Activated T-cell treated with anti-CD3 and anti-CD28 coated beads, Interleukin-2, amount 50 U/mL, for 48 hours (primary cell): Measurements from ENCODE around the gene NEK6.

ENCODE experiments used
- DNase-seq, 2 experiments: peaks; one replicate each; pipeline ENCODE4 v3.0.0-alpha.2; 2020

The NEK6 gene

DNA sequence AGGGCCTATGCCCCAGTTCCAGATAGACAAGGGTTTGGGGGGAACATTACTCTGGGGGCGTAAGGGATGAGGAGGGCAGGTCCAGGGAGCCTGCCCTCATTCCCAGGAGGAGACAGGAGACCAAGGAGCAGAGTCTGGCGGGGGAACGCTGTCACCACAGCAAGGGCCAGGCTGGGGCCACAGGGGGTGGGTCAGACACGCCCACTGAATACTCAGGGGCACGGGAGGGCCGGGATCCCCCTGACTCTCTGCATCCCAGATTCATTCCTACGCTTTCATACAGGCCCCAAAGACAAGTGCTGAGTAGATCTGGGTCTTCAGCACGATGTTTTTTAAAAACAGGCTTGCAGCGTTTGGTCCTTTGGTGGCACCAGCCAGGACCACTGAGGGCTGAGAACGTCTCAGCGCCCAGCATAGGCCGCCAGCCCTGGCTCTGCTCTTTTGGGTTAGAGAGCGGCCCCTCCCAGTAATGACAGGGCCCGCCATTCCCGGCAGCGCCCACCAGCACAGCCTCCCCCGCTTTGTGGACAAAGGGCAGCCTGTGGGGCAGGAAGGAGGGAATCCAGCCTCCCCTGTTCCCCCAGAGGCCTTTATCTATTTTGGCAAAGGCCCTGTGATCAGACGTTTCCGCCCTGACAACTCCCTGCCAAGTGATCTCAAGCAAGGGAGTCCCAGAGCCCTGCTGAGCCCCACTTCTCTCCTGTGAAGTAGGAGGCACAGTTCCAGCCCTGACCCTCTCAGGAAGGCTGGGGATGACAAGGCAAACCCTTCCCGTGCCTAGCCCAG is 24.9 kb downstream of the NEK6 start:
- DNase-seq = no peak

DNA sequence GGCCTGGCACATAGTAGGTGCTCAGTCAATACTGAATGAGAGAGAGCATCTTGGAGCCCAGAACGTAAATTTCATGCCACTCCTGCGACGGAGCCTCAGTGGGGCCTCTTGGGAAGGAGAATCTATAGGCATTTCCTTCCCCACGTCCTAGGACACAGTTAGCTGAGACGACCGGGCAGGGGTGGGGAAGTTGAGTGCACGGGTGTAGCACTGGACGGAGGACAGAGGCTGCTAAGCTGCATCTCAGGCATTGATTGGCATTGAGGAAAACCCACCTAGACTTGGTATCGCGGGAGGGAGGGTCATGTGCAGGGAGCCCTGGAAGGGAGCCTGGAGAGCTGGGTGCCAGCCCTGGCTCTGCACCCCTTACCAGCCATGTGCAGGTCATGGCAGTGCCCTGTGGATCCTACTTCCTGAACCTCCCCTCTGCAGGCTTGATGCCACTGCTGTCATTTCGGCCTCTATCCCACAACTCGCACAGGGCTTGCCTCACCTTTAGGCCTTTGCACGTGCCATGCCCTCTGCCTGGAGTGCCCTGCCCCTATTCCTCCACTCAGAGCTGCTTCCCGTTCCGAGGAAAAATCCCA is 25.6 kb downstream of the NEK6 start:
- no peak for DNase-seq

DNA sequence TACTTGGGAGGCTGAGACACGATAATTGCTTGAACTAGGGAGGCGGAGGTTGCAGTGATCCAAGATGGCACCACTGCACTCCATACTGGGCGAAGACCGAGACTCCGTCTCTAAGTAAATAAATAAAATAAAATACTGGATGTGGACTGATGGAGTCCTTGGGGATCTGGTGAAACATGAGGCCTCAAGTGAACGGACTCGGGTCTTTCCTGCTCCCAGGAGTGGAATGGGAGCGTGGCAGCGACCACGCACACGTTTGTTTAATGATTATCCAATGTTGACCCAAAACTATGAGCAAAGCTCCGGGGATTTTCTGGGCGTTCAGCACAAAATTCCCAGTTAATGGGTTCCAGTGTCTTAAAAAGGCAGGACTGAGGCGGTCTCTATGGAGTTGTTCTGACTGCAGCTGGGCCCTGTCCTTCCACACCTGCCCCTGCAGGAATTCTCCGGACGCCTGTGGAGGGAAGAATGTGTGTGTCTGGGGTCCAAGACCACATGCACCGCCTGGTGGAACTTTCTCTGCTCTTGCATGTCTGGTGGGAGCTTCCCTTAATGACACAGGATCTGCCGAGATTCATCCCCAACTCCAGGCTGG is 26.6 kb downstream of the NEK6 start:
- DNase-seq = no peak

DNA sequence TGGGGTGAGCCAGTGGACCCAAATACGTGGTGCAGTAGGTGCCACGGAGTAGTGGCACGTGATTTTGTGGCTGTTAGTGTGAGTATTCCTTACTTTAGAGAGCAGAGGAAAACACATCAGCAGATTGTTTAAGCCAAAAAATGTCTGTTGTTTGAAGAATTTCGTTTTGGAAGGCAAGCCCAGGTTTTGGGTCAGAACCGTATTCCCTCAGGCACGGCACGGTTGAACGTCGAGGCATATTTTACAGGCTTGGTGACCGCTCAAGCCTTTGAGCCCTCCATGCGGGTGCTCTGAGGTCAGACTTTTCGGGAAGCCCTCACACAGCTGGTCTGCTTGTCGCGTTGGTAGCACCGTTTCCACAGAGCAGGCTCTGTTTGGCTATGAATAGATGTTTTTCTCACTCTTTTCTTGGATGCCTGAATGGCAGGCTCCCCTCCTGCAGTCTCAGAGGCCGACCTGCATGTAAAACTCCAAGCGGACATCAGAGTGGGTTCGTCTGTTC is 27.2 kb downstream of the NEK6 start:
- DNase-seq = no peak

DNA sequence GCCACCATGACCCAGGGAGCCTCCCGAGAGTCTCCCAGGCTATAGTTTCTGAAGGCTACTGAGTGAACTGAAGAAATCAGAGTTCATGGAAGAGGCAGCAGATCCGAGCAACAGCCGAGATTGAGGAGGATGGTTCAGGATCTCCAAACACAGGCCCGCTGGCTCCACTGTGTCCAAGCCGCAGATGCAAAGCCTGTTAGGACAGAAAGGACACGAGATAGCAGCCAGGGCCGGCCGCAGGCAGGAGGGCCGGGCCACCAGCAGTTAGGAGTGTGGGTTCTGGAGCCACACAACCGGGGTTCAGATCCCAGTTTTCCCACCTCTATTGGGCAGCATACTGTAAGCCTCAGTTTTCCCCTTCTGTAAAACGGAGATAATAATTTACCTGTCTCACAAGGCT is 27.7 kb downstream of the NEK6 start:
- no peak for DNase-seq

DNA sequence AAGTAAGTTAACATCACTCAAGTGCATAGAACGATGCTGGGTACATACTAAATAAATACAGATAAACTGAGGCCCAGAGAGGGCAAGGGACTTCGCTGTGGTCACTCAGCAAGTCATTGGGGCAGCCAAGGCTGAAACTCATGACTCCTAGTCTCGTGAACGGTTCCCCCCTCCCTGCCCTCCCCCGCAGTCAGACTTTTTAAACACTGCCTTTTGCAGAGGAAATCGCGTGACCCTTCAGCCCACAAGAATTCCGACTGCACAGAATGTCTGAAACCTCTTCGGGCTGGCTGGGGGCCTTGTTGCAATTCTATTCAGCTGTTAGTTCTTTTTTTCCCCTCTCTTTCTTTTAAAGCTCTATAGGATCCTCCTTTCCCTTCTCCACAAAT is 28.1 kb downstream of the NEK6 start:
- peak; percentile 69 to 70 for DNase-seq

DNA sequence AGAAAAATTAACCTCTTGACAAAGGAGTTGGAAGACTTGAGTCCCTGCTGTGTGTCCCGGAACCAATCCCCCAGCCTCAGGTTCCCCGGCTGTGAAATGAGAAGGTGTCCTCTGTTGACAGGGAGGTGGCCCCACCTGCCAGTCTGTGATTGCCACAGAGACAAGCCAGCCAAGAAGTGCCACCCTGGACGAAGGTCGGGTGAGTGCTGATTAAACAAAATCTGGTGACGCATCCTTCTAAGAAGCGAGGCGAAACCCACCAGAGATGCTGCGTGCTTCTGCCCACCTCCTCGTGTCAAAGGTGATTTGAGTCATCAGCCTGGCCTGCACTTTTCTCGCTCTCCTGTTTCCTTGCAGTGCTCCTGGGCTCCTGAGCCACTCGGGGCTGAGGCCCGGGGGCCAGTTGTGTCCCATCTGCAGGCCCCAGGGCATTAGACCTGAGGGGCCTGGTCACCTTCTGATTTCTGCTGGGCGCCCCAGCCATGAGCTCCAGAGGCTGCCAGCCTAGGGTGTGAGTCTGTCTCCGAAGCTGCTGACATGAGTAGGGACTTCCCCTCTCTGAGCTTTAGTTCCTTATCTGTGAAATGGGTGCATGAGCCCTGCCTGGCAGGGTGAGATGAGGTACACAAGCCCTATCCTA is 28.7 kb downstream of the NEK6 start:
- peak; percentile 84 to 85 for DNase-seq

DNA sequence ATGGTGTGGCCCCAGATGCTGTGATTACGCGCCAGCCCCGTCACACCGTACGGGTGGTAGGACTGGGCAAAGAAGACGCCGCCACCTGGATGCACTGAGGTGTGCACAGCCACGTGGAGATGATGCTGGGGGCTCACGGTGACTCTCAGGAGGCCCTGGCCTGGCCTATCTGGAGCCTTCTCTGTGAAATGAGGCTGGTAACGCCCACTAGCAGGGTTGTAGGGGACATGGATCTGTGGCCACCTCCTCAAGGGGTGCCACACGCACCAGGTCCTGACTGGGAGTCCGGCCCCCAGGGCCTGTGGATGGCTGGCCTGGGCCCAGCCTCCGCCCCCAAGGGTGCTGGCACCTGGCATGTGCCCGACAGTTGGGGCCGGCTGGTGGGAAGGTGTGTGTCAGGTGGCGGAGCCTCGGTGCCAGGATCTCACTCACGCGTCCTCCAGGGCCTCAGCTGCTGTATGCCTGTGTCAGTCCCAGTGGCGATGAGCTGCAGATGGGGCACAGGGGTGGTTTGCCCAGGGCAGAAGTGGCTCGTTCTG is 32.4 kb downstream of the NEK6 start:
- DNase-seq = no peak

DNA sequence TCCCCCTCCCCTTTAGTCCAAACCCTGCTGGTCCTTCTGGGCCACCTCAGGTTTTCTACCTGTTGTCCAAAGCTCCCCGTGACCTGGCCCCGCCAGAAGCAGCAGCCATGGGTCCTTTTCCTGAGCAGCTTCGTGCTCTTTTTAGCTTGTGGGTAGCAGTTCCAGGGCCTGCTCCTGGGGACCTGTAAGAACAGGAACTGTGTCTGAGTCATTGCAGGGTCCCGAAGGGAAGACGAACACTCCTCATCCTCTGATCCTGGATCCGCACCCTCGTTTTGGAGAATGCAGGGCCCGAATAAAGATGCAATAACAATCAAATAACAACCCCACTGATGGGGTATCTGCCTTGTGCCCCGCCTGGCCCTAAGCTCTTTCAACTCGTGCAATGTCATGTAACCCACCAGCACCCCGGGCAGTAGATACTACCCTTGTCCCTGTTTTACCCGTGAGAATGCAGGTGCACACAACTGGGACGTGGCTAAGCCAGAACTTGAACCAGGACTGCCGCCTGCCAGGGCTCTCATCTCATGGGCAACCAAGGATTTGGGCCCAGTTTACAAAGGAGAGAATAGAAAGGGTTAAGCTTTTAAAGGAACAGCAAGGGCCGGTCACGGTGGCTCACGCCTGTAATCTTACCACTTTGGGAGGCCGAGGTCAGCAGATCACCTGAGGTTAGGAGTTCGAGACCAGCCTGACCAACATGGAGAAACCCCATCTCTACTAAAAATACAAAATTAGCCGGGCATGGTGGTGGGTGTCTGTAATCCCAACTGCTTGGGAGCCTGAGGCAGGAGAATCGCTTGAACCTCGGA is 33.2 kb downstream of the NEK6 start:
- peak in 1 of 2 experiments; percentile 26 for DNase-seq

DNA sequence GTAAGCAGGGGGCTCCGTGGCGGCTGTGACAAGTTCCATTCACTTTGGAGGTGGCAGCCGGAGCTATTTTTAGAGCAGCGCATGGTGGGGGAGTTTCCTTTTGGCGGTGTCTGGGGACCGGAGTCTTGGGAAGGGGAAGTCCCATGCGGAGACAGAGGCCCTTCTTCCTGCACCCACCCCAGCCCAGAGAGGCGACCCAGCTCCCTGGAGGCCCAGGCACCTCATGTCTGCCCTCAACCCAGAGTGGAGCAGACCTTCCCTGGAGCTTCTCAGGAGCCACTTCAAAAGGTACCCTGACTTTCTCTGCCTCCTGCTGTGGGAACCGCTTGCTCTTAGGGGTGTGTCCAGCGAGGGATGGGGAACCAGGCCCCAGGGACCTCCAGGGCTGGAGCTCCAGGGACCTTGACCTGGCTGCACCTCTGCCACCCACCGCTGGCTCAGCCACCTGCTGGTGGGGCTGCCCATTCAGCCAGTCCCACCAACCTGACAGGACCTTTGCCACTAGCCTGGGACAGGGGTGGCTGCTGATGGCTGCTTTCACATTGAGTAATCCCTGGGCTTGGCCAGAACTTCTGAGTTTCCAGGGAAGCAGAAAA is 34.1 kb downstream of the NEK6 start:
- peak; percentile 70 to 72 for DNase-seq

DNA sequence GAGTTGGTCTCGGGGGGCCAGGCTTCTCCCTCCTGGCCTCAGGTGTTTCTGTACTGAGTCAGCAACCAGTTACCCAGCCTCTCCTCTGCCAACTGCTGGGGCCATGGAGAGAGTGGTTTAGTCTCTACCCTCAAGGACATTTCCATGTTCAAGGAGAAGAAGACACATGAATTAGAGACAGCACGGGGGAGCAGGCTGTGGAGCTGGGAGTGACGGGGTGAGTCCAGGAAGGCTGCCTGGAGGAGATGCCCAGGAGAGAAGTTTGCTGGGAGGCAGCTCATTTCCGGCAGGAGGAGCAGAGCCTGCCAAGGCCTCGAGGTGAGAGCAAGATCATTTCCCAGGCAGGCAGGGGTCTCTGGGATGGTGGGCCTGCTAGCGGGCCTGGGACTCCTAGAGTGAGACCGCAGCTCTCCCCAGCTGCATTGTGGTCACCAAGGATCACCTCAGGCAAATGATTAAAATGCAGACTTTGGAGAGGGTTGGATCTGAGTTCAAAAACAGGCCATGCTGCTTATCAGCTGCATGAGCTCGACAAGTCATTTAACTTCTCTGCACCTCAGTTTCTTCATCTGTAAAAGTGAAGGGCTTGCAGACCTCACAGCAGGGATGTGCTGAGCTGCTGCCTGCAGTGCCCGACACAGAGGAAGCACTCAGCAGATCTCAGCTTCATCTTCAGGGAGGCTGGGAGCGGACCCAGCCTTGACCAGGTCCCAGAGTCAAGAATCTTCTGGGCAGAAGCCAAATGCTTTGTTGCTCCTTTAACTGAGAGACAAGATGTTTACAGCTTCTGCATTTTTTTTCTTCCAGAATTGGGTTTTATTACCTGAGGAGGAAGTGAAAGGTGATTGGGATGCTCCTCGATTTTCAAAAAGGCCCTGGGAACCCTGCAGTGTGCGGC is 35.2 kb downstream of the NEK6 start:
- peak in 1 of 2 experiments; percentile 27 for DNase-seq

DNA sequence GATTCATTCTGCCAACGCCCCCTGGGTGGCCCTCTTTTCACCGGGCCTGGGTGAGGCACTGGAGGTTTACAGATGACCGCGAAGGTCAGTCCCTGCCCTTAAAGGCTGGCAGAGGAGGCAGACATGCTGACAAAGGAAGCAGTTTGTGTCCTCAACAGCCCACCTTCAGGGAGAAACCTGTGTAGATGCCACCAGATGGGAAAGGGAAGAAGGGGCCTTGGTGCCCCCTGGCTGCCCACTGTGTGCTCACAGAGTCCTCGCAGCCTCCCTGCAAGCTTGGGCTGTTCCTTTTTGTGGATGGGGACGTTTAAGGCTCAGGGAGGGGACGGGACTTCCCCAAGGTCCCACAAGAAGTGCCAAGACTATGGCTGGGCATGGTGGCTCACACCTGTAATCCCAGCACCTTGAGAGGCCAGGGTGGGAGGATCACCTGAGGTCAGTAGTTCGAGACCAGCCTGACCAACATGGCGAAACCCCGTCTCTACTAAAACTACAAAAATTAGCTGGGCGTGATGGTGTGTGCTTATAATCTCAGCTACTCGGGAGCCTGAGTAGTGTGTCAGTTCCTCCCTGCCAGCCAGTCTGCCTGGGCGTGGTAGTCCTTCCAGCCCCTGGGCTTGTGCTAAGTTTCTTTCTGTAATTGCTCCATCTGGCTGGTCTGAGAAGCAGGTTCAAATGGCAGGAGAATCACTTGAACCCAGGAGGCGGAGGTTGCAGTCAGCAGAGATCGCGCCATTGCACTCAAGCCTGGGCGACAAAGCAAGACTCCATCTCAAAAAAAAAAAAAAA is 36.2 kb downstream of the NEK6 start:
- no peak for DNase-seq

DNA sequence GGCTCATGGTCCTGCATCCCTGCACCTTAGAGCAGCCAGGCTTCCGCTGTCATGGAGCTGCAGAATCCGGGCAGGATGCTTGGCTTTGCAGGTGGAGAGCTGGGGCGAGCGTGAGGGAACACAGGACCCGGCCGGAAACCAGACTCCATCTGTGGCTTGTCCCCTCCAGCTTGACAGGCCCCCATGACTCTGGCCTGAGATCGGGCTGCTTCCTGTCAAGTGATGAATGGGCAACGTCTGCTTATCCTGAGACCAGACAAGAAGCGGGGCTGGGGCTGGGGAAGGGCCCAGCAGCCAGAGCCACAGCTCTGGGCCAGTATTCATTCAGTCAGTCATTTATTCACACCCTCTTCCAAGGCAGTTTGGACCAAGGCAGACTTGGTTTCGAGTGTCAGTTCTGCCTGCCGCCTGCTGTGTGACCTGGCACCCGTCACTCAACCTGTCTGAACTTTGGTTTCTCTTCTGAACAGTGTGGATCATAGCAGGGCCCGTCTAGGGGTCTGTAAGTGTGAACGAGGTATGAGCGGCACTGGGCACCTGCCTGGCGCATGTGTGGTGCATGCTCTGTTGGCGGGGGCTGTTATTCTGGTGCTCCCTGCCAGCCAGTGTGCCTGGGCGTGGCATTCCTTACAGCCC is 37.5 kb downstream of the NEK6 start:
- DNase-seq = no peak

DNA sequence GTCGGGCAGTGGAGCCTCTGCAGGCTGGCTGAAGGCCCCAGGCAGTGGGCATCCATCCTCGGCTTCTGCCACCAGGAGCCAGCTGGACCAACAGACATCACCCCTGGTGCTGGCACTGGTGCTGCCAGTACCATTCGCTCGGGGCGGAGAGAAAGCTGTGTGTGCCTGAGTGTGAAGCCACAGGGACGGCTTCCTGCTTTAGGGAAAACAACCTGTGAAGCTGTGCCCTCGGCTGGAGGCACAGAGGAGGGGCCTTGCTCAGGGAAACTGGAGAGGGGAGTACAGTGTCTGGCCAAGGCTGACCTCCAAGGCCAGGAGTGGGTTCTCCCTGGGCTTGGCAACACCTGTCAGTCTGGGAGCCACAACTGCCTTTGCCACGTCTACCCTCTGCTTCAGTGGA is 38.3 kb downstream of the NEK6 start:
- no peak for DNase-seq

DNA sequence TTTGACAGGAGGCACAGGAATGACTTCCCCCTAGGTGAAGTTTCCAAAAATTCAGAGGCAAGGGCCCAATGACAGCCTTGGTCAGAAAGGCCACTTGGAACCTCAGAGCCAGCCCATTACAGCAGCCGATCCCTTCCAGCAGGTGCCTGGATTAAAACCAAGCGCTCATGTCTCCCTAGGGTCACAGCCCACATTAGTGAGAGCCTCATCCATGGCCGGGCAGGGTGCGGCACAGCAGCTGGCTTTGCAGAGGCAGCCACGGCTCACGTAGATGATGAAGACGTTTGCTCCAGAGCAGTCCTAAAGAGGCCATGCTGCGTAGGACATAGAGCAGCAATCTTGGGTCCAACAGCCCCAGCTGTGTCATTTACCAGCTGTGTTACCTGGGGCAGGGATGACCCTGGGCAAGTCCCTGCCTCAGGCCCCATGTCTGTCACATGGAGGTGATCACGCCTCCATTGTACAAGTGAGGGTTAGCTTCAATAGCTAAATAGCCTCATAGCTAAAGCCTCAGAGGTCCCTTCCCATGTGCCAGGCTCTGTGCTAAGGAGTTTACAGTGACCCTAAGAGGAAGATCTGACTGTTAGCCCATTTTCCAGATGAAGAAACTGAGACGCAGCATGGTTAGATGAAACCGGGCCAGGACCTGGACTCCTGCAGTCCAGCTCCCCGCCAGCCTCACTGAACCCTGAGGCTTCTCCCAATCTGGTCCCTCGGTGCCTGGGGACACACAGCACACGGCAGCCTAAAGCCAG is 39.2 kb downstream of the NEK6 start:
- no peak for DNase-seq

DNA sequence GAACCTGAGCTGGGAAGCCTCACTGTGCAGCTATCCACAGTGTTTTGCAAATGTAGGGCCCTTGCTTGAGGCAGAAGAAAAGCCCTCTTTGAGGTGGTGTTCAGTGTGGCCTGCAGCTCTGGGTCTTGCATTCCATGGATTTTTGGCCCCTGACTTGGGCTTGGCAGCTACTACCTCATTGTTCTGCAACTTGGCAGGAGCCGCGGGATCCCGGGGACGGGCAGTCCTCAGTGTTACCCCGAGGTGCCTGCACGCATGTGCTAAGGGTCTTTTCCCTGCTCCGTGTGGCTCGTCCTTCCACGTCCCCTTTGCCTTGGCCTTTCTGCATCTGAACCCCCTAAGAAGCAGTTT is 39.8 kb downstream of the NEK6 start:
- no peak for DNase-seq

DNA sequence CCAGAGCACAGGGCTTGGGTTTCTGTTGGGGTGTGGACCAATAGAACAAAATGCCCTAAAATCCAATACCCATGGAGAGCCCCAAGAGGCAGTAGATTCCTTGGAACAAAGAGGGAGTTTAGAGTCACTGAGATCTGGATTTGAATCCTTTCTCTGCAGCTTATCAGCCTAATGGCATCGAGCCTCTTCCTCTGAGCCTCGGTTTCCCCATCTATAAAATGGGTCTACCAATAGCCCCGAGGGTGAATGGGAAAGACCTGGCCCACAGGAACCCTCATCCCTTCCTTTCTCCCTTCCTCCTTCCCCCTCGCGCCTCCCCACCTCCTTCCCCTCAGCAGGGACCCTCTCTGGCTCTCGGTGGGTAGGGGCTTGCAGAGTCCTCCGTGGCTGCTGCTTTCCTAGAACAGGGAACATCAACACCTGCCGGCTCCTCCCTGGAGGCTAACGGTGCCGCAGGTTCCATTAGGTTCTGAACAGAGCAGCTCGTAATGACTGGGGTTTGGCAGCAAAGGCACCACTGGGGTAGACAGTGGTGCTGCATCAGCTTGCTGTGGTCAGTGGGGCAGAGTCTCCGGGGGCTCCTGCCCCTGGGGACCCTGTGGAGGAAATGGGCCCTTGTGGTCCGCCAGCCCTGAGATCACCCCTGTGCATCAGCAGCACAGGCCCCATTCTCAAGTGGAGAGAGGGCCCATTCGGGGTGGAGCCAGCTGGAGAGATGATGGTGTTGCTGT is 40.3 kb downstream of the NEK6 start:
- no peak for DNase-seq

DNA sequence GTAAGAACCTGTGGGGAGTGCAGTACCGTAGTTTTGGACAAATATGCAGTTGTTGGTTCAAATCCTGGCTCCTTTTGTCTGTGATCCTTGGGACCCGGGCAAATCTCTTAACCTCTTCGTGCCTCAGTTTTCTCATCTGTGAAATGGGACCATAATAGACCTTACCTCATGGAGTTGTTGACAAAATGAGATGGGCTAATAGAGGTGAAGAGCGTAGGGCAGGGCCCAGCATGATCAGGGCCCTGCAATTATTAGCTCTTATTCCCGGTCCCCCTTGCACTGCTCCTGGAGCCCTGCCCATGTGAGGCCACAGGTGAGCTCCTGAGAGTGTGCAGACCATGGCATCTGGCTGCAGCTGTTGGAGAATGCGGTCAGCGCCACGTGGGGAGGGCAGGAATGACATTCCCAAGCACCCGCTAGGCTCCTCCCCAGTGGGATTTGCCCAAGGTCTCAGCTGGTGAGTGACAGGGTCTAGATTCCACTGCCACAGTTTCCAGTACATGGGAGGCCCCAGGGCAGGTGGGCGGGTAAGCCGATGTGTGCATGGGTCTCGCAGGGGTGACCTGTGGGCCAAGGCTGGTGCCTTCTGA is 41.0 kb downstream of the NEK6 start:
- no peak for DNase-seq
